GM18502 (cell line): ENCODE measurements around the gene BRS3.
"Not testable (repeated sequence)": the region's sequence is repeated elsewhere in the genome, so short reads cannot be mapped to it uniquely, and the experiment has no call there.

ENCODE experiments used
- ATAC-seq: cut with Tn5 transposase; IDR thresholded peaks from one replicate; pipeline ENCODE4 v1.9.1; 2021; ENCODE audit warnings: mild to moderate bottlenecking; ENCODE audit not compliant: unreplicated experiment, poor library complexity

Gene BRS3

GRCh38 chrX:136487647-136488046 is at the start of gene BRS3:
Gene BRS3 (plus strand): TSS chrX:136487947. CDS start chrX:136488115, 168 bp downstream.
- no peak for ATAC-seq

DNA sequence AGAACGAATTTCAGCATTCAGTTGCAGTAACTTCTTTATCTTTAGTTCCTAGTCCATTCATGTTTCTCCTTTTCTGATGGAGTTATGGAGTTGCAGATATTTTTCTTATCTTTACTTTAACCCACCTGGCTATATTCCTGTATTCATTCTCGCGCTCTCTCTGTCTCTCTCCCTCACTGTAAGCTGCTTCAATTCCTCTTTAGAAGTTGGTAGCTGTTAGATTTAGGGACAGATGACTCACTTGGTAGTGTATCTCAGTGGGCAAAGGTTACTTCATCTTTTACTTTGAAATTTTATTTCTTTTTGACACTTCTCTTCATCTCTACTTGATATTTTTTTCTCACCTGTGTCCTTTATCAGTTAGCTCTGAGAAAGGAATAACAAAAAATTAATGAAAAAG is 49.6 kb upstream of the BRS3 start:
- ATAC-seq: no peak

GRCh38 chrX:136445674-136446073 is 42.1 kb upstream of the BRS3 start:
- ATAC-seq: not testable (repeated sequence)

DNA sequence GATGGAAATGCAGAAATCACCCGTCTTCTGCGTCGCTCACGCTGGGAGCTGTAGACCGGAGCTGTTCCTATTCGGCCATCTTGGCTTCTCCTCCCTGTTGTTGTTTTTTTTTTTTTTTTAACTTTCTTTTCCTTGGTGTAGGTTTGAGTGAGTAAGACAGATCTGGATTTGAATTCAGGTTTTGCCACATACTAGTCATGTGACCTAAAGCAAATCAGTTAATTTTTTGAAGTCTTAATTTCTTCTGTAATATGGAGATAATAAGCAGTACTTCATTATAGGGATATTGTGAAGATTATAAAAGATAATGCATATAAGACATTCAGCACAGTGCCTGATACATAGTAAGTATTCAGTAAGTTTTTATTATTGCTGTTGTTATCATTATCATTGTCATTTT is 41.5 kb upstream of the BRS3 start:
- no peak for ATAC-seq

DNA sequence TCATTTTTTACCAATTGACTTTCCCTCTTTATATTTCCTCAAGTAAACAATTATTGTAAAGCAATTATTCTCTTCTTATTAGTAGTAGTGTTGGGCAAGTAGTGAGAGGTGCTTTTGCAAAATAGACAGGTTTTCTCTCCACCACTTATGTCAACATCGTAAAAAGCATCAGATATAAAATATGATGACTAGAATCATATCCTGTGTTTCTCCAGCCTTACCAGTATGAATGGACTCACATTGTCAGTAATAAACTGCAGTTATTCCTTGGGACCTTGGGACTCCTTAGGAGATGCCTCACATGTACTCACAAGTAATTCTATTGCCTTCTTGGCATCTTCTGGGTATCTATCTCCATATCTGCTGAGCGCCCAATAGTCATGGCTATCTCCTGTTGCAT is 40.4 kb upstream of the BRS3 start:
- no peak for ATAC-seq

DNA sequence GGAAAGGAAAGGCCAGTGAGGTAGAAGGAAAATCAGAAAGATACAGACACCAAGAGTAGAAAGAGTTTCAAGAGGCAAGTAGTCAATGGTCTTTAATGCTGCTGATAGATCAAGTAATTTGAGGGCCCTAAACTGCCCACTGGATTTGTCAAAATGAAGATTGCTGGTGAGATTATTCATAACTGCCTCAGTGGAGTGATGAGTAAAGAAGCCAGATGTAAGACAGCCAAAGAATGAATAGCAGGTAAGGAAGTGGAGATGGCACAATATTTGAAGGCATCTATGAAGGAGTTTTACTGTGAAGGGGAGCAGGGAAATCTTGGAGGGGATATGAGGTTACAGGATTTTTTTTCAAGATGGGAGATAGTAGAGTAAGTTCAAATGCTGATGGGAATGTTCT is 39.8 kb upstream of the BRS3 start:
- ATAC-seq: no peak

DNA sequence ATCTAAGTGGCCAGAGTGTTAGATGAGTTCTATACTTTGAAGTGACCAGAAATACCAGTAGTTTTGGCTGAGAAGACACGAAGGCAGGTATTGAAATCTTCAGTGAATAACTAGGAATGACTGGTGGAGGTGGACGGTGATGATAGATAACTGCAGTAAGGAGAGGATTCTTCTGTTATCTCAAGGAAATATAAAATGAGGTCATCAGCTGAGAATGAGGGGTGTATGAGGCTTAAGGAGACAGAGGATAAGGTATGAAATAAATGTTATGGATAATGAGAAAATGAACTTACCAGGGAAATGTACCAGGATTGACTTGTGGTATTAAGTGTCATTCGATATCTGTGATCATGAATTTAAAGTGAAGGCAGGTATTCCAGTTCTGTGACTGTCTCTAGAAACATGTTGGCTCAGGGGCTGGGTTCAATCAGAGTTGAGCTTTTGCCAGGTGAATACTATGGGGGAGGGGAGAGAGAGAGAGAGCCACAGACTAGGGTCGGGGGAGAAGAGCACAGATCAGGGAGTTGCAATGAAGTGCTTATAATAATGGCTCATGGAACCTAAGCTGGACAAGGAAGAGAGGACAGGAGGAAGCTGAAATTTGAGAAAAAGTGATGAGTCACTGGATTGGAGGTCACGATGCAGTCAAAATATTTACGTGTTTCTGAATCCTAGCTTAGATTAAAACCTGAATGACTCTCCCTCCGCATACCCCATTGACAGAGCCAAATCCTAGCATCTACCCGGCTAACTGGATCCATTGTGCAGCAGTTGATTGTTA is 37.5 kb upstream of the BRS3 start:
- ATAC-seq: no peak

GRCh38 chrX:136452614-136453013 is 35.1 kb upstream of the BRS3 start:
- ATAC-seq: no peak

DNA sequence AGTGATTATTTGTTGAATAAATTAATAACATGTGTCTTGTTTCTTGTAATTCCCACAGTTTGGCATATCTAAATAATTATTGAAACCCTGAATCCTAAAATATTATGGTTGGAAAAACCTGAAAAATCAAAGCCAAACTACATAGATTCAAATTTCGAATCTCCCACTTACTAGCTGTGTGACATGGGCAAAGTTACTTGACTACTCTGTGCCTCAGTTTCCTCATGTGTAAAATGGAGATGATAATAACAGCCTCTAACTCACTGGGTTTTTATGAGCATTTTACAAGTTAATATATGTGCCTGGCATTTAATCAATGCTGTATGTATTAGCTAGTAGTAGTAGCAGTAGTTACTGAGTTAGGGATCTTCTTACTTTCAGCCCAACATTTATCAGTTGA is 34.6 kb upstream of the BRS3 start:
- no peak for ATAC-seq

DNA sequence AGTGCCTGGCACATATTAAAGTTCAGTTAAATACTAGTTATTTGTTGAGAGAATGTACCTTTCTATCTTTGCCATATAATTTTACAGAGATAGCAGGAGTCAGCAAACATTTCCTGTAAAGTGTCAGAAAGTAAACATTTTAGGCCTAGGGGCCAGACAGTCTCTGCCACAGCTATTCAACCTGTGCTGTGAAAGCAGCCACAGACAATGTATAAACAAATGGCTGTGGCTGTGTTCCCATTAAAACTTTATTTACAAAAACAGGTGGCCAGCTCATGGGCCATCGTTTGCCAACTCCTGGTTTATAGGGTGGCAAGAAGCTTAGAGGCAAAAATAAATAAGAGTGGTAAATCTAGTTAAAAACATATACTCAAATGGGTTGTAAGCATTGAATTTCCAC is 34.0 kb upstream of the BRS3 start:
- ATAC-seq: no peak

GRCh38 chrX:136456133-136456532 is 31.6 kb upstream of the BRS3 start:
- no peak for ATAC-seq

GRCh38 chrX:136457303-136457917 is 30.3 kb upstream of the BRS3 start:
- ATAC-seq: no peak

- ATAC-seq: no peak
Observed at GRCh38 chrX:136464589-136464988, 23.2 kb upstream of the BRS3 start.

DNA sequence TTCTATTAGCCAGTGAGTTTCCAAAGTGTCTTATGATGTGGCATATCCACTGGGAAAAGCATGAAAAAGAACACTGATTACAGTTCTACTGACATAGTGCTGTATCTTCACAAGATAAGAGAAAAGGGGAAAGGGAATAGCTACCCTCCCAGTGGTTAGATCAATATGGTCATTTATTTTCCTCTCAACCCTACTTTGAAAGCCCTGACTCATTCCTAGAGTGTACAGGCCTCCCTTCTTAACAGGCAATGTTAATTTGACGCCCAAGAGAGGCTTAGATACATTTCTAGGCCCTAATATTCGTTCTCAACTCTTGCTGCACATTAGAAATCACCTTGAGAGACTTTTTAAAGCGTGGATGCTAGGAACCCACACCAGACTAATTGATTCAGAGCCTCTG is 20.4 kb upstream of the BRS3 start:
- ATAC-seq: no peak

DNA sequence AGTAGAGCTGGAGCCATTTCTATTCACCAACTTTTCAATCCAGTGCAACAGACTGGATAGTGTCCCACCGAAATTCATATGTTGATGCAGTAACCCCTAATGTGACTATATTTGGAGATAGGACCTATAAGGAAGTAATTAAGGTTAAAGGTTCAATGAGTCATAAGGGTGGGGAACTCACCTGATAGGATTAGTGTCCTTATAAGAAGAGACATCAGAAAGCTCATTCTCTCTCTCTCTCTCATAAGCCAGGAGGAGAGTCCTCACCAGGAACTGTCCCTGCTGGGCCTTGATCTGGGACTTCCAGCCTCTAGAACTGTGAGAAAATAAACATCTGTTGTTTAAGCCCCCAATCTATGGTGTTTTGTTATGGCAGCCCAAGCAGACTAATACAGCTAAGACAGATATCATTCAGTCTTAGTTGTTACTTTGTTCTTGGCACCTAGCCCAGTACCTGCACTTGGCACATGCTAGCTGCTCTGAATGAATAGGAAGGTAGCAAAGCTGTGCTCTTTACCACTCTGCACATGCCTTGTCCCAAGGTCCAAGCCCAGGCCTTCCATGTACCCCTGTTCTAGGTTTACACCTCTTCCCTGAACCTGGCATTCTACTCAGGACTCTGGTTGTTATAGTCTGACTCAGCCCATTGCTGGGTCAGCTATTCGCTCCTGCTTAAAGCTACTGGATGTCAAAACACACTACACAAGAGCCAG is 19.2 kb upstream of the BRS3 start:
- ATAC-seq: no peak

GRCh38 chrX:136473663-136474062 is 14.1 kb upstream of the BRS3 start:
- no peak for ATAC-seq

DNA sequence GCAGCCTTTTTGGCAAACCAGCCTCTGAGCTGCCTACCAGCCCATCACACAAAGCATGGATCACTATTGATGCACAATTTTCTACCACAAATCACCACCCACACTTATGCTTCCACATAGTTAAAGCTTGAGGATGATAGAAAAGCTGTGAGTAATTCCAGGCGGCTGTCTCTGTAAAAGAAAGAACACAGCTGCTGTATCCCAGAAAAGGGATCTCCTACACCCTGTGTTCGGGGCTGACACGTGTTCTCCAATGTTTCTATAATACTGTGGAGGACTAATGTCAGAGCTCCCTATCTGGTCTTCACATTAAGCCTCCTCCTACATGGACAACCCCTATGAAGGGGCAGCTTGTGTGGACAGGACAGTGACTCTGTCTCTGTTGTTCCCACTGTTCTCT is 12.5 kb upstream of the BRS3 start:
- ATAC-seq: no peak

- ATAC-seq: no peak
Observed at GRCh38 chrX:136476501-136476900, 11.2 kb upstream of the BRS3 start.

DNA sequence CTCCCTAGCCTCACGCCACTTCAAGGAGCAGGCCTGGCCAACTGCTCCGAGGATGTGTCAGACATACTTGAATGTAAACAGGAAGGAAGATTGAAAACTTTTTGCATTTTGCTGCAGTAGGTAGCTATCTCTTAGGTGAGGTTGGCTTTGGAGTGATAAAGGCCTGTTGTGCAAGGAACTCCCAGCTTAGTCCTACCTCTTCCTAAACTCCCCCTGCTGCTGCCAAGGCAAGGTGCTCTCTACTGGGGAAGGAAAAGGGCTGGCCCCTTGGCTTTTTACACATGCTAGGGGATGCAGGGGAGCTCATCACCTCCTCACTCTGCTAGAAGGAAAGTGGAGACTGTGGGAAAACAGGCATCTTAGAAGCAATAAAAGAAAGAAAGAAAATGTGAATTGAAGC is 10.7 kb upstream of the BRS3 start:
- ATAC-seq: no peak

DNA sequence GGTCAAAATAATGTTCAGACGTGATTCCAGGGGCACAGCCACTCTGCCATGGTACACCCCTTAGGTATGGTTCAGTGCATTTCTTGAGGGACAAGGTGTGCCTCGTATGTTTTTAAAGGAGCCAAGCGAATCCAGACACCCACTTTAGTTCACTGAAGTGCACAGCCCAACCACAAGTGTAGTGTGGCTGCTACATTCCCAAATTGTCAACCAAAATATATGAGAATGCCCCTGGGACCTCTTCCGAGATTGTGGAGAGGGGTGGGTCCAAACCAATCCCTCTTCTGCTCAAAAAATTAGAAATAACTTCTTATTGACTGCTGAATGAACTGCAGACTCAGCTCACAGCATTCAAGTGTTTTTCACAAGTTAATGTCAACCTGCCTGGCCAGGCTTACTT is 7.4 kb upstream of the BRS3 start:
- ATAC-seq: no peak

DNA sequence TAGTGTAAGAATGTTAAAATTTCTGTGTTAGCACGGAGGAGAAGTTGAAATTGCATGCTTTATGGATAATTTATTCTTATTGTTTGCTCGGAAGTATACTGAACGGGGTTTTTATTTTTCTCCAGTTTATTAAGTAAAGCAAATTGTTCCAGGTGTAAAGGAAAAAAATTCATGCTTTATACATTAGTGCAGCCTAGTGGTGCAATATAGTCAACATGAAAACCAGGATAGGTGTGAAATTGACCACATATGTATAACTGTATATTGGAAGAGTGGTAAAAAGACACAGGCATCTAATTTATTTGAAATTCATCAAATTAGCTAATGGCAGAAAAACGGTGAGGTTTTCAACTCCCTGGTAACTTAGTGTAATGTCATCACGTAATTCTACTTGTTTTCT is 959 bp downstream of the BRS3 start:
- ATAC-seq: no peak

DNA sequence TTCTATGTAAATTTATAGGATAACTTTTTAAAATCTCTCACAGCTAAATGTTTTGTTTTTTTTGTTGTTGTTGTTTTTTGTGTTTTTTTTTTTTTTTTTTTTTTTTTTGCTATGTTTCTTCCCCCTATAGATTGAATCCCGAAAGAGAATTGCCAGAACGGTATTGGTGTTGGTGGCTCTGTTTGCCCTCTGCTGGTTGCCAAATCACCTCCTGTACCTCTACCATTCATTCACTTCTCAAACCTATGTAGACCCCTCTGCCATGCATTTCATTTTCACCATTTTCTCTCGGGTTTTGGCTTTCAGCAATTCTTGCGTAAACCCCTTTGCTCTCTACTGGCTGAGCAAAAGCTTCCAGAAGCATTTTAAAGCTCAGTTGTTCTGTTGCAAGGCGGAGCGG is 4.1 kb downstream of the BRS3 start:
- no peak for ATAC-seq
